HEK293 (cell line): ENCODE measurements around the gene SAMD1.

Source experiments
- BCL11A ChIP-seq: fragments of 450-650 bp; formaldehyde crosslinking; IDR thresholded peaks from 2 replicates; pipeline ENCODE4 v1.5.1; 2016; ENCODE audit warnings: low read depth, missing biosample characterization, missing genetic modification characterization
- IKZF3 ChIP-seq: fragments of 450-650 bp; IDR thresholded peaks from 2 replicates; pipeline ENCODE4 v1.5.0; 2018; ENCODE audit warnings: missing biosample characterization, mild to moderate bottlenecking, missing genetic modification characterization, moderate library complexity
- KLF9 ChIP-seq: fragments of 450-650 bp; formaldehyde crosslinking; IDR thresholded peaks from 2 replicates; pipeline ENCODE4 v1.5.1; 2016; ENCODE audit warnings: missing biosample characterization, missing genetic modification characterization, low read depth
- MEIS1 ChIP-seq: sonication (generic); formaldehyde crosslinking; IDR thresholded peaks from 2 replicates; pipeline ENCODE4 v1.8.1; 2022; ENCODE audit warnings: missing genetic modification reagents, mild to moderate bottlenecking, borderline replicate concordance
- OVOL3 ChIP-seq: fragments of 450-650 bp; formaldehyde crosslinking; IDR thresholded peaks from 2 replicates; pipeline ENCODE4 v1.5.1; 2016; ENCODE audit warnings: missing biosample characterization, missing genetic modification characterization
- SP2 ChIP-seq: fragments of 450-650 bp; formaldehyde crosslinking; IDR thresholded peaks from 2 replicates; pipeline ENCODE4 v1.5.1; 2016; ENCODE audit warnings: missing biosample characterization, missing genetic modification characterization
- ZBTB21 ChIP-seq: fragments of 450-650 bp; formaldehyde crosslinking; IDR thresholded peaks from 2 replicates; pipeline ENCODE4 v1.5.1; 2017; ENCODE audit warnings: missing biosample characterization, missing genetic modification characterization
- ZBTB48 ChIP-seq: fragments of 450-650 bp; formaldehyde crosslinking; IDR thresholded peaks from 2 replicates; pipeline ENCODE4 v1.5.1; 2016; ENCODE audit warnings: missing biosample characterization, missing genetic modification characterization
- ZEB2 ChIP-seq: fragments of 450-650 bp; formaldehyde crosslinking; IDR thresholded peaks from 2 replicates; pipeline ENCODE4 v1.5.1; 2016; ENCODE audit warnings: missing biosample characterization, missing genetic modification characterization
- ZNF138 ChIP-seq: fragments of 450-650 bp; formaldehyde crosslinking; IDR thresholded peaks from 2 replicates; pipeline ENCODE4 v1.5.1; 2016; ENCODE audit warnings: missing biosample characterization, missing genetic modification characterization, borderline replicate concordance
- ZNF184 ChIP-seq: fragments of 450-650 bp; IDR thresholded peaks from 2 replicates; pipeline ENCODE4 v1.5.1; 2018; ENCODE audit warnings: missing biosample characterization, mild to moderate bottlenecking, missing genetic modification characterization
- ZNF23 ChIP-seq: fragments of 450-650 bp; formaldehyde crosslinking; IDR thresholded peaks from 2 replicates; pipeline ENCODE4 v1.5.1; 2016; ENCODE audit warnings: missing biosample characterization, missing genetic modification characterization, borderline replicate concordance
- ZNF274 ChIP-seq, 2 experiments: fragments of 200-500 bp in 1 of 2; fragments of 450-650 bp in 1 of 2; sonication (Bioruptor generic) in 1 of 2; formaldehyde crosslinking in 1 of 2; IDR thresholded peaks; 2 replicates each; pipeline versions ENCODE4 v1.5.1 to v1.6.1; 2014 to 2016; ENCODE audit warnings: borderline replicate concordance in 1 of 2, inconsistent platforms in 1 of 2, low read length in 1 of 2, missing biosample characterization in 1 of 2, missing genetic modification characterization in 1 of 2
- ZNF302 ChIP-seq: fragments of 450-650 bp; formaldehyde crosslinking; IDR thresholded peaks from 2 replicates; pipeline ENCODE4 v1.5.1; 2016; ENCODE audit warnings: missing biosample characterization, missing genetic modification characterization, low read depth
- ZNF530 ChIP-seq: fragments of 450-650 bp; formaldehyde crosslinking; IDR thresholded peaks from 2 replicates; pipeline ENCODE4 v1.5.1; 2016; ENCODE audit warnings: low read depth, missing biosample characterization, missing genetic modification characterization
- ZNF558 ChIP-seq: fragments of 450-650 bp; formaldehyde crosslinking; IDR thresholded peaks from 2 replicates; pipeline ENCODE4 v1.5.1; 2016; ENCODE audit warnings: missing biosample characterization, missing genetic modification characterization
- ZNF600 ChIP-seq: fragments of 450-650 bp; formaldehyde crosslinking; IDR thresholded peaks from 2 replicates; pipeline ENCODE4 v1.5.1; 2016; ENCODE audit warnings: missing biosample characterization, missing genetic modification characterization
- ZNF610 ChIP-seq: fragments of 450-650 bp; formaldehyde crosslinking; IDR thresholded peaks from 2 replicates; pipeline ENCODE4 v1.5.1; 2016; ENCODE audit warnings: missing biosample characterization, missing genetic modification characterization, borderline replicate concordance
- ZNF626 ChIP-seq: fragments of 450-650 bp; sonication (Bioruptor Pico); formaldehyde crosslinking; IDR thresholded peaks from 2 replicates; pipeline ENCODE4 v1.5.1; 2018; ENCODE audit warnings: missing biosample characterization, missing genetic modification characterization, inconsistent platforms
- ZNF76 ChIP-seq: fragments of 450-650 bp; formaldehyde crosslinking; IDR thresholded peaks from 2 replicates; pipeline ENCODE4; 2016; ENCODE audit warnings: low read depth, missing biosample characterization, missing genetic modification characterization, borderline replicate concordance
- ZNF837 ChIP-seq: fragments of 450-650 bp; formaldehyde crosslinking; IDR thresholded peaks from 2 replicates; pipeline ENCODE4 v1.5.1; 2016; ENCODE audit warnings: missing biosample characterization, missing genetic modification characterization
- ZSCAN23 ChIP-seq: fragments of 450-650 bp; formaldehyde crosslinking; IDR thresholded peaks from 2 replicates; pipeline ENCODE4 v1.5.1; 2016; ENCODE audit warnings: missing biosample characterization, missing genetic modification characterization
- TF ChIP-seq, protein P1 (sequence below): fragments of 450-650 bp; formaldehyde crosslinking; IDR thresholded peaks from 2 replicates; pipeline ENCODE4 v1.5.1; 2016; ENCODE audit warnings: missing biosample characterization, missing genetic modification characterization
- TF ChIP-seq, protein P2 (sequence below): fragments of 450-650 bp; formaldehyde crosslinking; IDR thresholded peaks from 2 replicates; pipeline ENCODE4 v1.5.1; 2017; ENCODE audit warnings: missing biosample characterization, mild to moderate bottlenecking, missing genetic modification characterization, moderate library complexity
- TF ChIP-seq, protein P3 (sequence below): fragments of 450-650 bp; formaldehyde crosslinking; IDR thresholded peaks from 2 replicates; pipeline ENCODE4 v1.5.1; 2016; ENCODE audit warnings: missing biosample characterization, missing genetic modification characterization
- TF ChIP-seq, protein P4 (sequence below): fragments of 450-650 bp; formaldehyde crosslinking; IDR thresholded peaks from 2 replicates; pipeline ENCODE4 v1.5.1; 2016; ENCODE audit warnings: missing biosample characterization, missing genetic modification characterization
- TF ChIP-seq, protein P5 (sequence below): fragments of 450-650 bp; formaldehyde crosslinking; IDR thresholded peaks from 2 replicates; pipeline ENCODE4 v1.5.1; 2016; ENCODE audit warnings: missing biosample characterization, missing genetic modification characterization
- TF ChIP-seq, protein P6 (sequence below): fragments of 450-650 bp; formaldehyde crosslinking; IDR thresholded peaks from 2 replicates; pipeline ENCODE4 v1.5.1; 2017; ENCODE audit warnings: missing biosample characterization, missing genetic modification characterization
- TF ChIP-seq, protein P7 (sequence below): fragments of 450-650 bp; formaldehyde crosslinking; IDR thresholded peaks from 2 replicates; pipeline ENCODE4 v1.5.1; 2016; ENCODE audit warnings: missing biosample characterization, missing genetic modification characterization

Gene SAMD1

DNA sequence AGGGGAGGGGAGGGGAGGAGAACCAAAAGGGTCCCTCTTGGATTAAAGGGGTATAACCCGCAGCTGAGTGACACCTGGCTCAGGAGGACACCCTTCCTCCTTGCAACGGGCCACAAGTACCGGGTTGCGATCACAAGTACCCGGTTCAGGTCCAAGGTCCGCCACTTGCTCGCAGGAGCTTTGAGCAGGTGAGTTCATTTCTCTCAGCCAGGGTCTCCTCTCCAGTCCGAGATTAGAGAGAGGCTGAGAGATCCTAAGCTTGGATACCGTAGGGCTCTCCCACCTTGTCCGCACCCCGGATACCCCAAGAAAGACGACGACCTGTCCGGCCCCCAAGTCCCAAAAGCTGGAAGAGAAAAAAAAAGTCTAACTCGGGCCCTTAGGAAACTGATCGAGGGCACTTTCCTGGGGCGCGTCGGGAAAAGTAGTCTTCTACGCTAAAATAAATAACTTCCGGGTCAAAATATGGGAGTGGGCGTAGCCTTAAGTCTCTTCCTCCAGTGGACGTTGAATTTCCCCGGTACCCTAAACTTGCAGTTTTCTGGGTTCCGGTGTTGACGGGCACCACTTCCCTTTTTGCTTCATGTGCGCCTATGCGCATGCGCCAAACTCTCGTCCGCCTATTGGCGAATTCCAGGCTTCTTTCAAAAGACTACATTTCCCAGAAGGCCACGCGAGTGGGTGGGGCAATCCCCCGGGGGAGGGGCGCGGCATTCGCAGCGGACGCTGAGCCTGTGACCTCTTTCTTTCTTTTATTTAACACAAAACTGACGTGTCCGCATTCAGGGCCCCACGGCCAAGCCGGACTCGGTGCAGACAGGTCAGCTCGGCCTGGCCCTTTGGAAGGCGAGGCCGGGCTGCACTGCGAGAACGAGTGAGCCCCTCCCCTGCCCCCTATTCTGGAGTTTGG, 9.4 kb downstream of the SAMD1 start (continued):
- TF ChIP-seq ZNF610 (tag by site-specific recombination): no peak
- peak; percentile 98 for TF ChIP-seq KLF9
- TF ChIP-seq MEIS1 (CRISPR knock-in tag): no peak
- TF ChIP-seq SP2 (tag by site-specific recombination): peak; percentile 93
- TF ChIP-seq BCL11A (tag by site-specific recombination): no peak
- no peak for TF ChIP-seq ZNF23 (tag by site-specific recombination)
- no peak for TF ChIP-seq ZNF530 (tag by site-specific recombination)
- no peak for TF ChIP-seq ZNF558 (tag by site-specific recombination)
- no peak for TF ChIP-seq ZNF138 (tag by site-specific recombination)
- no peak for TF ChIP-seq ZNF184 (tag by site-specific recombination)
- peak; percentile 48 for TF ChIP-seq ZBTB21
- TF ChIP-seq ZNF837 (tag by site-specific recombination): no peak
- TF ChIP-seq ZSCAN23 (tag by site-specific recombination): no peak
- peak; percentile 44; the same call in 1 of the 2 replicates for TF ChIP-seq ZBTB48
- no peak for TF ChIP-seq ZNF274 (IDR thresholded peaks at IDR 0.05; ENCODE audit: low read length)
- TF ChIP-seq ZNF274 (tag by site-specific recombination; IDR thresholded peaks at IDR 0.05; ENCODE audit: borderline replicate concordance): no peak
- peak; percentile 83; the same call in 1 of the 2 replicates for TF ChIP-seq ZEB2 (tag by site-specific recombination)
- no peak for TF ChIP-seq ZNF302 (tag by site-specific recombination)
- TF ChIP-seq IKZF3 (tag by site-specific recombination): no peak
- TF ChIP-seq ZNF600 (tag by site-specific recombination): peak; percentile 44; the same call in 1 of the 2 replicates
- TF ChIP-seq, protein P1, sequence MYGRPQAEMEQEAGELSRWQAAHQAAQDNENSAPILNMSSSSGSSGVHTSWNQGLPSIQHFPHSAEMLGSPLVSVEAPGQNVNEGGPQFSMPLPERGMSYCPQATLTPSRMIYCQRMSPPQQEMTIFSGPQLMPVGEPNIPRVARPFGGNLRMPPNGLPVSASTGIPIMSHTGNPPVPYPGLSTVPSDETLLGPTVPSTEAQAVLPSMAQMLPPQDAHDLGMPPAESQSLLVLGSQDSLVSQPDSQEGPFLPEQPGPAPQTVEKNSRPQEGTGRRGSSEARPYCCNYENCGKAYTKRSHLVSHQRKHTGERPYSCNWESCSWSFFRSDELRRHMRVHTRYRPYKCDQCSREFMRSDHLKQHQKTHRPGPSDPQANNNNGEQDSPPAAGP (tag by site-specific recombination): no peak; the same call in 1 of the 2 replicates
- TF ChIP-seq, protein P2, sequence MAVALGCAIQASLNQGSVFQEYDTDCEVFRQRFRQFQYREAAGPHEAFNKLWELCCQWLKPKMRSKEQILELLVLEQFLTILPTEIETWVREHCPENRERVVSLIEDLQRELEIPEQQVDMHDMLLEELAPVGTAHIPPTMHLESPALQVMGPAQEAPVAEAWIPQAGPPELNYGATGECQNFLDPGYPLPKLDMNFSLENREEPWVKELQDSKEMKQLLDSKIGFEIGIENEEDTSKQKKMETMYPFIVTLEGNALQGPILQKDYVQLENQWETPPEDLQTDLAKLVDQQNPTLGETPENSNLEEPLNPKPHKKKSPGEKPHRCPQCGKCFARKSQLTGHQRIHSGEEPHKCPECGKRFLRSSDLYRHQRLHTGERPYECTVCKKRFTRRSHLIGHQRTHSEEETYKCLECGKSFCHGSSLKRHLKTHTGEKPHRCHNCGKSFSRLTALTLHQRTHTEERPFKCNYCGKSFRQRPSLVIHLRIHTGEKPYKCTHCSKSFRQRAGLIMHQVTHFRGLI (tag by site-specific recombination): no peak
- TF ChIP-seq OVOL3 (tag by site-specific recombination): no peak
- TF ChIP-seq, protein P3, sequence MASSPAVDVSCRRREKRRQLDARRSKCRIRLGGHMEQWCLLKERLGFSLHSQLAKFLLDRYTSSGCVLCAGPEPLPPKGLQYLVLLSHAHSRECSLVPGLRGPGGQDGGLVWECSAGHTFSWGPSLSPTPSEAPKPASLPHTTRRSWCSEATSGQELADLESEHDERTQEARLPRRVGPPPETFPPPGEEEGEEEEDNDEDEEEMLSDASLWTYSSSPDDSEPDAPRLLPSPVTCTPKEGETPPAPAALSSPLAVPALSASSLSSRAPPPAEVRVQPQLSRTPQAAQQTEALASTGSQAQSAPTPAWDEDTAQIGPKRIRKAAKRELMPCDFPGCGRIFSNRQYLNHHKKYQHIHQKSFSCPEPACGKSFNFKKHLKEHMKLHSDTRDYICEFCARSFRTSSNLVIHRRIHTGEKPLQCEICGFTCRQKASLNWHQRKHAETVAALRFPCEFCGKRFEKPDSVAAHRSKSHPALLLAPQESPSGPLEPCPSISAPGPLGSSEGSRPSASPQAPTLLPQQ (tag by site-specific recombination): no peak
- TF ChIP-seq ZNF626 (tag by site-specific recombination): no peak
- TF ChIP-seq, protein P4, sequence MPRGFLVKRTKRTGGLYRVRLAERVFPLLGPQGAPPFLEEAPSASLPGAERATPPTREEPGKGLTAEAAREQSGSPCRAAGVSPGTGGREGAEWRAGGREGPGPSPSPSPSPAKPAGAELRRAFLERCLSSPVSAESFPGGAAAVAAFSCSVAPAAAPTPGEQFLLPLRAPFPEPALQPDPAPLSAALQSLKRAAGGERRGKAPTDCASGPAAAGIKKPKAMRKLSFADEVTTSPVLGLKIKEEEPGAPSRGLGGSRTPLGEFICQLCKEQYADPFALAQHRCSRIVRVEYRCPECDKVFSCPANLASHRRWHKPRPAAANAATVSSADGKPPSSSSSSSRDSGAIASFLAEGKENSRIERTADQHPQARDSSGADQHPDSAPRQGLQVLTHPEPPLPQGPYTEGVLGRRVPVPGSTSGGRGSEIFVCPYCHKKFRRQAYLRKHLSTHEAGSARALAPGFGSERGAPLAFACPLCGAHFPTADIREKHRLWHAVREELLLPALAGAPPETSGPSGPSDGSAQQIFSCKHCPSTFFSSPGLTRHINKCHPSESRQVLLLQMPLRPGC (tag by site-specific recombination): no peak
- TF ChIP-seq ZNF76 (tag by site-specific recombination): peak; percentile 96
- TF ChIP-seq, protein P5, sequence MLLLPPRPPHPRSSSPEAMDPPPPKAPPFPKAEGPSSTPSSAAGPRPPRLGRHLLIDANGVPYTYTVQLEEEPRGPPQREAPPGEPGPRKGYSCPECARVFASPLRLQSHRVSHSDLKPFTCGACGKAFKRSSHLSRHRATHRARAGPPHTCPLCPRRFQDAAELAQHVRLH (tag by site-specific recombination): peak; percentile 80
- TF ChIP-seq, protein P6, sequence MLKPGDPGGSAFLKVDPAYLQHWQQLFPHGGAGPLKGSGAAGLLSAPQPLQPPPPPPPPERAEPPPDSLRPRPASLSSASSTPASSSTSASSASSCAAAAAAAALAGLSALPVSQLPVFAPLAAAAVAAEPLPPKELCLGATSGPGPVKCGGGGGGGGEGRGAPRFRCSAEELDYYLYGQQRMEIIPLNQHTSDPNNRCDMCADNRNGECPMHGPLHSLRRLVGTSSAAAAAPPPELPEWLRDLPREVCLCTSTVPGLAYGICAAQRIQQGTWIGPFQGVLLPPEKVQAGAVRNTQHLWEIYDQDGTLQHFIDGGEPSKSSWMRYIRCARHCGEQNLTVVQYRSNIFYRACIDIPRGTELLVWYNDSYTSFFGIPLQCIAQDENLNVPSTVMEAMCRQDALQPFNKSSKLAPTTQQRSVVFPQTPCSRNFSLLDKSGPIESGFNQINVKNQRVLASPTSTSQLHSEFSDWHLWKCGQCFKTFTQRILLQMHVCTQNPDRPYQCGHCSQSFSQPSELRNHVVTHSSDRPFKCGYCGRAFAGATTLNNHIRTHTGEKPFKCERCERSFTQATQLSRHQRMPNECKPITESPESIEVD (tag by site-specific recombination): no peak
- TF ChIP-seq, protein P7, sequence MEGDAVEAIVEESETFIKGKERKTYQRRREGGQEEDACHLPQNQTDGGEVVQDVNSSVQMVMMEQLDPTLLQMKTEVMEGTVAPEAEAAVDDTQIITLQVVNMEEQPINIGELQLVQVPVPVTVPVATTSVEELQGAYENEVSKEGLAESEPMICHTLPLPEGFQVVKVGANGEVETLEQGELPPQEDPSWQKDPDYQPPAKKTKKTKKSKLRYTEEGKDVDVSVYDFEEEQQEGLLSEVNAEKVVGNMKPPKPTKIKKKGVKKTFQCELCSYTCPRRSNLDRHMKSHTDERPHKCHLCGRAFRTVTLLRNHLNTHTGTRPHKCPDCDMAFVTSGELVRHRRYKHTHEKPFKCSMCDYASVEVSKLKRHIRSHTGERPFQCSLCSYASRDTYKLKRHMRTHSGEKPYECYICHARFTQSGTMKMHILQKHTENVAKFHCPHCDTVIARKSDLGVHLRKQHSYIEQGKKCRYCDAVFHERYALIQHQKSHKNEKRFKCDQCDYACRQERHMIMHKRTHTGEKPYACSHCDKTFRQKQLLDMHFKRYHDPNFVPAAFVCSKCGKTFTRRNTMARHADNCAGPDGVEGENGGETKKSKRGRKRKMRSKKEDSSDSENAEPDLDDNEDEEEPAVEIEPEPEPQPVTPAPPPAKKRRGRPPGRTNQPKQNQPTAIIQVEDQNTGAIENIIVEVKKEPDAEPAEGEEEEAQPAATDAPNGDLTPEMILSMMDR (tag by site-specific recombination): no peak
